ENCODE data around the gene ZBTB1.
A peak's percentile ranks its signal among the peaks of the same experiment; 100 is the strongest.
"Not testable (repeated sequence)": the region's sequence is repeated elsewhere in the genome, so short reads cannot be mapped to it uniquely, and the experiment has no call there.

The ZBTB1 gene

DNA sequence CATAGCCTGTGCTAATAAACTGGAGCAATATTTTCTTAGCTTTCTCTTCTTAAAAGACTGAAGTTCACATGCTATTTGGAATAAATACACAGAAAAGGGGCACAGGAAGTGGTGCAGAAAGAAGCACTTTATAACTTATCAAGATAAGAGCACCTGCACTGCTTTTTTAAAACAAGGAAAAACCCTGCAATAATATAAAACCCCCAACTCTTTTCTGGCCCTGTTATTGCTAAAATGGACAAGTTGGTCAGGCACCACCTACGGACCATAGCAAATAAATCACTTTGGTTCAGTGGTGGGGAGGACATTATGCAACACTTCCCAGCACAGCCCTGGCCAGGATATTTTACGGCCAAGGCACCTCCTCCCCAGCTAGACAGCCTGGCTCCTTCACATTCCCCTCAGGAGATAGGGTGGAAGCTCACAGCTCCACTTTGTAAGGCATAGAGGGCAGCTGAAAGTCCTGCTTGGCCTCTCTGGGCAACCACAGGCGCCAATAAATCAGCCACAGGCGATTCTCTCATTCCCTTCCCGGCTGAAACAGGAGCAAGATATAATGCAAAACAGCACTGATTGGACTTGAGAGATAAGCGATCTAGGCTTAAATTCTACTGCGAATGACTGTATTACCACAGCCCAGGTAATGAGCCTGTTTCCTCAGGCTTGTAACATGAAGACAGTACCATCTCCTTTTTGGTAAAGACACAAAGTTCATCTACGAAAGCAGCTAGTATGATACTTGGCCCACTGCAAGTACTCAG, 3.0 kb upstream of the ZBTB1 start:
- DNase-seq: no peak

DNA sequence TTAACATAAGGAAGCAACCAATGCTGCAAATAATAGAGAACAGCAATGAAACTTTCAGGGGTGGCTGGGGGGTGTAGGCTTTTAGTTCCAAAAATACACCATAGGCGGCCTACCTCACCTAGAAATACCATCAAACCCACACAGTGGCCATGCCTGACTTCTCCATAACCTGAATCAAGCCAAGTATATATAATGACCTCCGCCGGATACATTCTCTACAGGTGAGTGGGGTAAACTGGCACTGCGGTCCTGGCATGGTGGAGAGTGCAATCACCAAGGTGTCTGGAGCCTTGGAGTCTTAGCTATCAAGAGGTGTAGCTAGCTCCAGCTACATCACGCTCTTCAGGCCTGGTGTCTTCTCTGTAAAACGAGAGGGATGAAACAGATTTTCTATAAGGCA, 2.1 kb upstream of the ZBTB1 start:
- no peak for DNase-seq

DNA sequence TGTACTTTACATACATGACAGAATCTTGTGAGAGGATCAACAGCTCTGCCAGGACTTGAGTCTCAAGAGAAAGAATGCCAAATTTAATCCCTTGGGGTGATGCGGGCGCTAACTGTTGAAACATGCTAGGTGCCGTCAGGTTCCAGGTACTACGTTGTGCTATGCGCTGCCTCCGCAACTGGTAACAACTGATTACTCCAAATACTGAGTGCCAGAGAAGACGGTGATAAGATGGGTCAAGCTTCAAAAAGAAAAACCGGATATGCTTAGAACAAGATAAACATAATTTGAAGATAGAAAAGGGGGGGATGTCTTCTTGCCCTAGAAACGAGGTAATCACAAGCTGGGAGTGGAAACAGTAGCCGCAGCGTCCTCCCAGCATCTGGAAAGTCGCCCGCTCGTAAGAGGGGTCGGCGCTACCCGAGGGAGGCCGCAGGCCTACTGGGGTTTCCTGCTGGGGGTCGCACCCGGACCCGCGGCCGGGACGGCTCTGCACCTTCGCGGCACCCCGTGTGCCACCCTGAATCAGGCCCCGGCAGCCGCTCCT, 1.6 kb upstream of the ZBTB1 start:
- DNase-seq: peak; percentile 16

DNA sequence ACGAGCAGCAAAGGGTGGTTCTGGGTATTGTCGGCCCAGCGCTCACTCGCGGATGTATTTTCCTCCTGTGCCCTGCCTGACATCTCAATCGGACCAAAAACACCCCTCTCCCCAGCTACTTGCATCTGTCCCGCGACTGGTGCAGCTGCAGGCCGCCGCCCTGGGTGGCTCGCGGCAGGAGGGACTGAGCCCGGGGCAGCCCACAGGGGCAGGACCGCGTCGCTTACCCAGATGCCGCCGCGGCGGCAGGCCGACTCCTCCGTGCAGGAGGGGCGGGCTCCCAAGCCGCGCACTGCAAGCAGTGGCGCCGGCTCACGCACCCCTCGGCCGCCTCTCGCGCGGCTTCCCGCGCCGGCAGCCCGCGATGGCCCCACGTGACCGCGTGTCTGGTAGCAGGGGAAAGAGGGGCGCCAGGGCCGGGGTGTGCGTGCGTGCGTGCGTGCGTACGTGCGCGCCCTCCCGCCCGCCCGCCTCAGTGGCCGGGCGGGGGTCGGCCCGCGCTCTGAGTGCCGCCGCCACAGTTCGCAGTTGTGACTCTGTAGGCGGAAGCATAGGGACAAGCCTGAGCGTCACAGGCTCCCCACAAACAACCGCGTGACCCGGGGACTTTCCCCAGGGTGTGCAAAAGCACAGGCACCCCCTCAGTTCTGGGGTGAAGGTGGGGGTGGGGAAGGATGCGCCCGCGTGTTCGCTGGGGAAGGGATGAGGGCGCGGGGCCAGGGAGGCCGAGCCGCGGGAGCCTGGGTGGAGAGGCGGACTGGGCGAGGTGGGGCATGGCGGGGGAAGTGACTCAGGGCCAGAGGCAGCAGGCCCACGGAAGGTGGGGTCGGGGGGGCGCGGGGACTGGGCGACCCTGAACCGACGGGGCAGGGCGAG, 898 bp upstream of the ZBTB1 start, which contains the start of gene ZBTB25:
TSS of gene ZBTB25 (minus strand) at position 405 of the 876 bp plus-strand sequence. CDS start 13,305 bp downstream, outside the sequence.
- DNase-seq: no peak

DNA sequence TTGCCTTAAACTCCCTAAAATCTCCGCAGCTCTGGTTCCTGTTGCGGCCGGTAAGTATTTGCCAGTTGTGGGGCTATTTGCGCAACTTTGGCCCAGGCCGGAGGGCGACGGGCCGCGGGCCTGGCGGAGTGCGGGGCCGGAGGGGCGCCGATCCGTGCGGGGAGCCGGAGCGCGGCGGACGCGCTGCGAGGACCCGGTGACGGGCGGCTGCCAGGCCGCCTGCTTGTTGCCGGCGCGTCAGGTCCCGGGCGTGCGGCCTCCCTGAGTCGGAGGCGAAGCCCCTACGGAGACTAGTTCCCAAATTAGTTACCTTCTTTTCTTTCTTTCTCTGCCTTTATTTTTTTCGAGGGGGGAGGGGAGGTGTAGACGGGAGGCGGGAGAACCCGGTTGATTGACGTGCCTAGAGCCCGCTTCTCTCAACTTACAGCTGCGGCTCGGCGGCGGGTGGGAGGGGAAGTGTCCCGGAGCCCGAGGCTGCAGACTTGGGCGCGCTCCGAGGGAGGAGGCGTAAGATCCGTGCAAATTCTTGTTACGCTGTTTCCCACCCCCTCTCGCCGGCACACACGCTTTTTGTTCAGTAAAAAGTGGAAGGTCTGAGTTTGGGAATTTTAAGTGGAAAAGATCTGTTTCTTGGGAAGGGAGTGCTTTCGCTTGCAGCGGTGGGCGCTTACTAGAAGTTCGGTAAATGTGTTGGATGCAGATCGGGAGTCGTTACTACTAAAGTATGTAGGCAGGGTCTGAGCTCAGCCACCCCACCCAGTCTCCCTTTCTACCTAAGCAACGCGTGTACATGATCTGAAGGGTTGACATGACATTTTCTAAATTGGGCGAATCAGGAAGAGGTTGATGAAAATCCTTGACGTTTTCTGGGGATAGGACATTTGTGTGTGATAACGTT, 576 bp downstream of the ZBTB1 start:
- peak; percentile 20 for DNase-seq

DNA sequence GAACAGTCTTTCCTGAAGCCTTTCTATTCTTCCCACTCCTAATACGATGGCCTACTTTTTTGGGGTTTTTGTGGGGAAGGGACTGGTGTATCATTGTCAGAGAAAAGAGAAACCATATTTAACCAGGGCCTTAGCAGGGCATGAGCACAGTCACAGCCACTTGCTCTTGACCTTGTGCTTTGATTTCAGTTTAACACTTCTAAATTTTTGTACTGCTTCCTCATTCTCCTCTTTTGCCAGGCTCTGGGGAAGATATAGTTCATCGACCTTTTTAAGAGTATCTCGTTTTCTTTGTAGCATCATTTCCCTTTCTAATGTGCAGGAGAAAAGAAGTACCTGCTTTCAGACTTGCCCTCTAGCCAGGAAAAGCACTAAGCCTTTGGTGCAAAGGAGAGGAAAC, 2.2 kb downstream of the ZBTB1 start:
- no peak for DNase-seq

DNA sequence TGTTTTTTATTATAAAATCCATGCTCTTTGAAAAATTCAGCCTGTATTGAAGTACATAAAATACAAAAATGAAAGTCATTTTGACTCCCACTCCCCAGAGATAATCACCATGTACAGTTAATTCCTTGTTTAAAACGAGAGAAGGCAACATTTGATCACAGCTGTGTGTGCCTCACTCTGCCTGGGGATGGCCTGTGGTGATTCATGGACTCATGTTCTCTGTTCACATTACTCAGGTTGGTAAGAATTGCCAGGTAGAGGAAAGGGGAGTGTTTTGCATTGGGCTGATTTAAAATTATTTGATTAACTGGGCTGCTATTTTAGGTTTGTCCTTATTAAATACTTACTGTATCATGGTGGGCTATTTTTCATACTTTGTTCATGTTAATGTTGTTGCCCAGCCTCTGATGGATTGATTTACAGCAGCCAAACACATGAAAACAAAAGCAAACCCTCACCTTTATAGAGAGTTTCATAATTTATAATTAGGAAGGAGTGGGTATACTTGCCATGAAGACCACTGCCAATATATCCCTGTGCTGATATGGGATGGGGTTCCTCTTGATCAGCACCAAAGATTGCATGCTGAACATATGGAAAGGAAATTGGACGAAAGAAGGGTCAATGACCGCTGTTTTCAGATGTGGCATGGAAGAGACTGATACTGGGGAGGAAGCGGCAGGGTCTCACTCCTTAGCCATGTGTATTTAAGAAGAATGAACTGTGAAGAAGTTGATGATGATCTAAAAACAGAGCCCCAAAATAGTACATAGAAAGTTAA, 3.0 kb downstream of the ZBTB1 start:
- no peak for DNase-seq

DNA sequence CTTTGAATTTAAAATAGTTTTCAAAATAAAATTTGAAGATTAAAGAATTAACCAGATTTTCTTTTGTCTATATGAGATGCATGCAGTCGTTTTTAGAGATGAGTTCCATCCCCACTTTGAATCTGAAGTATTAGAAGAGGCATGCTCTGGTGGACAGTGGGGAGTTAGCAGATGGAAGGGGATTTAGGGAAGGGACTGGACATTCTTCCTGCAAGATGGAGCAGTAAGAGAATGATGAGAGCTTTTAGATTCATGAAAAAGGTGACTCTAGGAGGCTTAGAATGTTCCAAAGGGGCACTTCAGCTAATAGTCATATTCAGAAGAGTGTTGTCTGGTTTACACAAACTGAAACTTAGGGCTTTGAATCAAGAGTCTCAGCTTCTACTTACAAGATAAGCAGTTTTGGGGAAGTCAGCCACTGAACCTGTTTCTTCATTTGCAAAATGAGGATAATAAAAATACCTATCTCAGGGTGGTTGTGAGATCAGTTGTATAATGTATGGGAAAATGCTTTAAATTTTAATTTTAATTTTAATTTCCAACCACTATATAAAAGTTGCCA, 3.7 kb downstream of the ZBTB1 start:
- DNase-seq: no peak

DNA sequence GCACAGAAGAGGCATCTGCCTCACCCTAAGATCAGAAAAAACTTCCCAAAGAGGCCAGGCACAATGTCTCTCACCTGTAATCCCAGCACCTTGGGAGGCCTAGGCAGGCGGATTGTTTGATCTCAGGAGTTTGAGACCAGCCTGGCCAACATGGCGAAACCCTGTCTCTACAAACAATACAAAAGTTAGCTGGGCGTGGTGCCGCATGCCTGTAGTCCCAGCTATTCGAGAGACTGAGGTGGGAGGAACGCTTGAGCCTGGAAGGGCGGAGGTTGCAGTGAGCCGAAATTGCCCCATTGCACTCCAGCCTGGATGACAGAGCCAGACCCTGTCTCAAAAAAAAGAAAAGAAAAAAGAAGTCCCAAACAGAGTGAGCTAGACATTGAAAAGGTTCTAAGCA, 4.5 kb downstream of the ZBTB1 start:
- DNase-seq: no peak

DNA sequence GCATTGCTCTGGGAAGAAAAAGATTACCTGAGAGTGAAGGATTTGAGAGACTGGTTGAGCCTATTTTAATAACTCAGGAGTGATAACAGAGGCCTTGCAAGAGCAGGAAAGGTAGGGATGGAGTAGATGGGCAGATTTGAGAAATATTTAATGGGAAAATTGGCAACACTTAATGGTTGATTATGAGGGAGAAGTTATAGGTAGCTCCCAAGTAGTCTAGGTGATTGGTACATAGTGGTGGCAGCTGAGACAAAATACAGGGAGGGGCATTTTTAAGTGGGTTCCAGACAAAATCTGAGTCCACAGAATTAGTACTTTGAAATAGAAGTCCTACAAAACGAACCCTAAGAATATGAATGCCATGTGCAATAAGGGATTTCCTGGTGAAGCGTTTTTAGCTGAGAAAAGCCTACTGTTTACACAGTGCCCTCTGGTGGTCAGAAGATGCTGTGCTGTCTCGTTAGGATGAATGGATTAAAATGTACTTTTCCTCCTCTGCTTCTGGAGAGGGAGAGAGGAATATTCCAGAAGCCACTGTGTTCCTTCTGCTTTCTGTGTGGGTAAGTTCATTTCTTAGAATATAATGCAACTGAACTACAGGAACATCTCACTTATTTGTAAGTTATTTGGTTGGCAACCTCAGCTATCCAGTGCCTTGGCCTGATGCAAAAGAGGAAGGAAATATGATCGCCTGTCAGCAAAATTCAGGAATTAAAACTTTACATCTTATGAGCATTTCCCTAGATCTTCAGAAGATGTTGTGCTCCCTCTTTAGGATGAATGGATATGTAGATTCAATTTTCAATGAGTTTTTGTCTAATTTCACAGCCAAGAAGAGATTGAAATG, 6.5 kb downstream of the ZBTB1 start:
- peak; percentile 3 for DNase-seq

DNA sequence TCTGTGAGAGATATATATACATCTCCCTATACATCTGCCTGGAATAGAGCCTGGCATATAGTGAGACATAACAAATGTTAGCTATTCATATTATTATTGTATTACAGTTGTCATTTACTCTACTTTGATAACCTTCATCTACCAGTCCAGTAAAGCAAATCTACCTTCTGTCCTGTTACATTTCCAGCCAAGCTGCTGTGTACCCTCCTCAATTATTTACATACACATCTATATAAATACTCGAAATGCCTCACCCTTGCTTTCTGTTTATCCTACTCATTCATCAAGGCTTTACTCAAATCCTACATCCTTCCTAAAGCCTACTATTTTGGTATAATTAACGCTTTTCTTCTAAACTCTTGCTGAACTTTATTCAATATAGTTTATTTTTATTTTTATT, 8.7 kb downstream of the ZBTB1 start:
- no peak for DNase-seq

DNA sequence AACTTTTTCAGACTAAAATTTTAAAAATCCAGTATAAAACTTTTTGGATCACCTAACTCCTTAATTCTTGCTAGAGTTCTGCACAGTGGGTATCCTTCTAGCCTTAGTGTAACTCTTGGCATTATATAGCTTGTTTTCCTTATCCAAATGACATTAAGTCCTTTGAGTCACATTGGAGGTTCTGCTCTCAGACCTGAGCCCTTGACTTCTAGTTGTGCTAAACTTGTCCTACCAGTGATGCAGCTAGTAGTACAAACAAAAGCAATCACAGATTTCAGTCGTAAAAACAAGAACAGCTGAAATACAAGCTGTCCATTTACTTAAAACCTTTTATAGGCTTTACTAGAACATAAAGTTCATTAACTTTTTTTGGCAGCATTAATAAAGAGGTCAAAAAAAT, 10.5 kb downstream of the ZBTB1 start:
- DNase-seq: no peak

DNA sequence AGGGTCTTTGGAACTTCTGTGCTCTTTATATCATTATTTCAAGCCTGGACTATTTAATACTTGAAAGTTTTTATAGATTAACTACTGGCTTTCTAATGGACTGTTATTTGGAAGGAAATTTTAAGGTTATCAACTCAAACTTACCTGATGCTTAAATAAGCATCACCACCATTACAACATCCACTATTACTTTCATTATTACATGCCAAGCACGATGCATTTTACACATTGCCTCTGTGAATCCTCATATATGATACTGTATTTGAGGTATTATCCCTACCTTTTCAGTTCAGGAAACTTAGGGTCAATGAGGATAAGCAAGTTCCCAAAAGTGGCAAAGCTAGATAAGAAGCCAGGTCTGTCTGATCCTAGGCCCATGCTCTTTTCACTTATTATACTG, 12.4 kb downstream of the ZBTB1 start:
- DNase-seq: no peak

DNA sequence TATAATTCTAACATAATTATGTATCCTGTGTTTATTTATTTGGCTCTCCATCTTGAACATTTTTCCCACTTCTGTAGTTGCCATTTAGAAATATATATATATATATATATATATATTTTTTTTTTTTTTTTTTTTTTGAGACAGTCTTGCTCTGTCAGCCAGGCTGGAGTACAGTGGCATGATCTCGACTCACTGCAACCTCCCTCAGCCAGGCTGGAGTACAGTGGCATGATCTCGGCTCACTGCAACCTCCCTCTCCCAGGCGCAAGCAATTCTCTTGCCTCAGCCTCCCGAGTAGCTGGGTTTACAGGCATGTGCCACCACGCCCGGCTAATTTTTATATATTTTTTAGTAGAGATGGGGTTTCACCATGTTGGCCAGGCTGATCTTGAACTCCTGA, 13.1 kb downstream of the ZBTB1 start:
- not testable (repeated sequence) for DNase-seq

DNA sequence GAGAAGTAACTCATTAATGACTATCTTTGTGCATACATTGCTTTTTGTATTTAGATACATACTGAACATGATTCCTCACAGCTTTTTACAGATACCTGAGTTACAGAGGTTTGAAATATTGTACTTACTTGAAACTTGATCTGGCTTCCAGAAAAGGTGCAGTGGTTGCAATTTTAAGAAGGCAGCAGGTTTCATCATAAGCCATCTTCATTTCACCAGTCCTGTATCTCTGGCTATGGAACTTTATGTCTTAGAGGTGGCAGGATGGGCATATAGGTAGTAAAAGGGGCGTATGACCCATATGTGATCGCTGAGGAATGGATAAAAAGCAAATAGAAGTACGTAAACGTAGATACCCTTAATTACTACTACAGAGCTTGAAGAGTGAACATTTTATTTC, 13.7 kb downstream of the ZBTB1 start:
- DNase-seq: no peak

DNA sequence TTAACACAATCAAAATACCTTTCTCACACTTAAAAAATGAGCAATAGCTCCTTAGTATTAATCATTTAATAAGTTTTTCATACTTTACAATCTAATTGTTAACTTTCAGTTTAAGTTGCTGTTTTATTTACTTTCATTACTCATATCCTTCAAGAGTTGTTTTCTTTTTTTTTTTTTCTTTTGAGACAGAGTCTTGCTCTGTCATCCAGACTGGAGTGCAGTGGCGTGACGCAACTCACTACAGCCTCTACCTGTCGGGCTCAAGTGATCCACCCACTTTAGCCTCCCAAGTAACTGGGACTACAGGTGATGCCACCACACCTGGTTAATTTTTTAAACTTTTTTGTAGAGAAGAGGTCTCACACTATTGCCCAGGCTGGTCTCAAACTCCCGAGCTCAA, 16.1 kb downstream of the ZBTB1 start:
- DNase-seq: no peak

DNA sequence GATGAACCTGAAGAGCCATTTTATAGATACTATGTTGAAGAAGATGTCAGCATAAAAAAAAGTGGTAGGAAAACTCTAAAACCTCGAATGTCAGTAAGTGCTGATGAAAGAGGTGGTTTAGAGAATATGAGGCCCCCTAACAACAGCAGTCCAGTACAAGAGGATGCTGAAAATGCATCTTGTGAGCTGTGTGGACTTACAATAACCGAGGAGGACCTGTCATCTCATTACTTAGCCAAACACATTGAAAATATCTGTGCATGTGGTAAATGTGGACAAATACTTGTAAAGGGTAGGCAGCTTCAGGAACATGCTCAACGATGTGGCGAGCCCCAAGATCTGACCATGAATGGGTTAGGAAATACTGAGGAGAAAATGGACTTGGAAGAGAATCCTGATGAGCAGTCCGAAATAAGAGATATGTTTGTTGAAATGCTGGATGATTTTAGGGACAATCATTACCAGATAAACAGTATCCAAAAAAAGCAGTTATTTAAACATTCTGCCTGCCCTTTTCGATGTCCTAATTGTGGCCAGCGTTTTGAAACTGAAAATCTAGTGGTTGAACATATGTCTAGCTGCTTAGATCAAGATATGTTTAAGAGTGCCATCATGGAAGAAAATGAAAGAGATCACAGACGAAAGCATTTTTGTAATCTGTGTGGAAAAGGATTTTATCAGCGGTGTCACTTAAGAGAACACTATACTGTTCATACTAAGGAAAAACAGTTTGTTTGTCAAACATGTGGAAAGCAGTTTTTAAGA, 18.2 kb downstream of the ZBTB1 start:
- no peak for DNase-seq

DNA sequence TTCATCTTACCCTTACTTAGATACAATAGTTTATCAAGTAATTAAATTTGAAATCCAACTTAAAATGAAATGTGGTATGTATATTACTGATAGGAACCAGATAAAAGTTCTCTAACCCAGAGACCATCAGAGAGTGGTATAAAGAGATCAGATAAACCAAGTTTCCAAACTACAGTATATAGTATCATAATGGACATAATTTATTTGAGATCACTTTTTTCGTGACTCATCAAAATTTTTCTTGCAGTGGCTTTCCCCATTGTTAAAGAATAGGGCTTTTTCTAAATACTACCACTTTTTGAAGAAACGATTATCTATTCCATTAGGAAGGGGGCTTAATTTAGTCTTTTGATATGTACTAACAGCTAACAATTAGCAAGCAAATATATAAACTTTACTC, 20.8 kb downstream of the ZBTB1 start:
- no peak for DNase-seq

DNA sequence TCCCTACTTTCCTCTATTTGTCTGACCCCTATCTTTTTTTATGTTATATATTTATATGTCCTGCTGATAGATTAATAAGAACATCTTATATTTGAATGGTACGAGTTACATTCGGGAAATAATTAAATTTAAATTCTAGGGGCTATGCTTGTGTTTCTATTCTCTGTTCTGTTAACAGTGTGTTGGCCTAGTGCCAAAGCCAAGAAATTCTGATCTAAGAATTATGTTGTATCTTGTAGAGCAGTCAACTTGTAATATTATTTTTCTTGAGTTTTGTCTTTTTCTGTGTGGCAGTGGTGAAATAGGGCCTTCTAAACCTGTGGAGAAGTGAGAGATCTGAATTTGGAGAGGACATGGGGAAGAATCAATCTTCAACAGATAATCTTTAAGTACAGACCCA, 27.0 kb downstream of the ZBTB1 start:
- no peak for DNase-seq
